Skin of body (tissue), 2 donors: ENCODE data around the gene E2F3. TPM values are rescaled to one million over a fixed set of nuclear protein-coding genes. Genes with fewer than 3 reads are reported as not detected.

Experiments
- DNase-seq: peaks from one replicate; lab custom pipeline; 2025; lab: John Stamatoyannopoulos, UW
- total RNA-seq: library from RNA; depleted of rRNA; stranded (reverse); fragments of >200 nt; gene quantifications from one replicate; pipeline ENCODE4 v1.2.3, GENCODE V29; 2014

Gene E2F3
- total RNA-seq, 1 donor from 2014 or later: 5.6 TPM

- DNase-seq: peak; percentile 2
These were observed 827 bp downstream of the E2F3 start for GRCh38 chr6:20402342-20403069.

GRCh38 chr6:20403070-20403765 is 1.5 kb downstream of the E2F3 start:
- DNase-seq: peak; percentile 46

- peak; percentile 8 for DNase-seq
These were observed 2.3 kb downstream of the E2F3 start for GRCh38 chr6:20403766-20404640.

GRCh38 chr6:20404641-20405032 is 3.0 kb downstream of the E2F3 start:
- DNase-seq: peak; percentile 40

- DNase-seq: no peak
These were observed 7.2 kb downstream of the E2F3 start for GRCh38 chr6:20408851-20409250.

GRCh38 chr6:20409427-20409971 is 7.8 kb downstream of the E2F3 start:
- DNase-seq: no peak

- DNase-seq: no peak
These were observed 9.9 kb downstream of the E2F3 start for GRCh38 chr6:20411544-20411943.

GRCh38 chr6:20411953-20412681 is 10.4 kb downstream of the E2F3 start:
- no peak for DNase-seq

GRCh38 chr6:20412682-20413073 is 11.0 kb downstream of the E2F3 start:
- no peak for DNase-seq

- no peak for DNase-seq
These were observed 12.1 kb downstream of the E2F3 start for GRCh38 chr6:20413826-20414225.

GRCh38 chr6:20414711-20415110 is 13.0 kb downstream of the E2F3 start:
- no peak for DNase-seq

GRCh38 chr6:20415304-20415703 is 13.6 kb downstream of the E2F3 start:
- no peak for DNase-seq

- no peak for DNase-seq
These were observed 14.2 kb downstream of the E2F3 start for GRCh38 chr6:20415712-20416454.

- no peak for DNase-seq
These were observed 15.1 kb downstream of the E2F3 start for GRCh38 chr6:20416567-20417345.

GRCh38 chr6:20417819-20418218 is 16.1 kb downstream of the E2F3 start:
- no peak for DNase-seq

GRCh38 chr6:20426177-20427082 is 24.8 kb downstream of the E2F3 start:
- no peak for DNase-seq

- no peak for DNase-seq
These were observed 26.2 kb downstream of the E2F3 start for GRCh38 chr6:20427856-20428255.

GRCh38 chr6:20432692-20433091 is 31.0 kb downstream of the E2F3 start:
- DNase-seq: no peak

GRCh38 chr6:20433321-20433720 is 31.6 kb downstream of the E2F3 start:
- no peak for DNase-seq
